HepG2 (cell line): ENCODE data around the gene IL32. TPM values are rescaled to one million over a fixed set of nuclear protein-coding genes. Genes with fewer than 3 reads are reported as not detected.

Experiments
- ATAC-seq: fragments of 200-7000 bp; cut with Tn5 transposase; 3 replicates; pipeline ENCODE4 v1.9.1; 2020; ENCODE audit warnings: mild to moderate bottlenecking, moderate library complexity
- BruUV-seq: library from RNA; stranded (reverse); fragments of 400-500 nt; replicated peaks from 2 replicates; lab custom pipeline; 2021; lab: Mats Ljungman, UMichigan
- CTCF ChIA-PET: fragments of 300-600 bp; formaldehyde crosslinking; extraction: SDS; loops from one replicate; lab custom pipeline; 2021; ENCODE audit warnings: low total read pairs, inconsistent platforms, low intra/inter-chr PET ratio; lab: Yijun Ruan, JAX
- POLR2A ChIA-PET: fragments of 350-600 bp; sonication (Branson Sonifier 250); formaldehyde crosslinking; loops from one replicate; lab custom pipeline; 2020; ENCODE audit warnings: antibody characterized with exemption, inconsistent platforms; lab: Yijun Ruan, JAX
- DNase-seq: peaks from one replicate; pipeline ENCODE4 v3.0.0-alpha.2; 2015; ENCODE audit warnings: low spot score
- FAIRE-seq: peaks from 3 replicates; lab custom pipeline; 2011; peaks lifted over from hg19 to GRCh38; lab: Jason Lieb, UNC
- H2AFZ ChIP-seq: one replicate; pipeline ENCODE4 v1.6.1; 2011; ENCODE audit warnings: low read length, inconsistent platforms
- H3K27ac ChIP-seq: fragments of 300-600 bp; 3 replicates; pipeline ENCODE4 v1.8.0; 2011; ENCODE audit warnings: mixed run types, mild to moderate bottlenecking, mixed read lengths, low read length, inconsistent platforms; ENCODE audit not compliant: insufficient read depth; ENCODE audit errors: extremely low read length
- H3K27me3 ChIP-seq, 2 experiments: fragments of 200-600 bp in 1 of 2; 2 replicates in 1 of 2; 3 replicates in 1 of 2; pipeline versions ENCODE4 v1.6.0 to v1.8.0; 2011; ENCODE audit warnings: low read length in 2 of 2, mild to moderate bottlenecking in 2 of 2, moderate library complexity in 2 of 2, inconsistent platforms in 1 of 2; ENCODE audit not compliant: insufficient read depth in 2 of 2, control insufficient read depth in 1 of 2
- H3K36me3 ChIP-seq, 2 experiments: fragments of 200-600 bp in 1 of 2; replicated peaks in 1 of 2; 2 replicates in 1 of 2; 3 replicates in 1 of 2; pipeline versions ENCODE4 v1.5.1 to v1.8.0; 2011; ENCODE audit warnings: low read length in 2 of 2, inconsistent platforms in 1 of 2; ENCODE audit not compliant: insufficient read depth in 2 of 2, control insufficient read depth in 1 of 2
- H3K4me1 ChIP-seq: 2 replicates; pipeline ENCODE4 v1.5.1; 2012; ENCODE audit warnings: low read length, inconsistent platforms; ENCODE audit not compliant: insufficient read depth
- H3K4me2 ChIP-seq: 2 replicates; pipeline ENCODE4 v1.6.0; 2011; ENCODE audit warnings: low read depth, low read length, inconsistent platforms
- H3K4me3 ChIP-seq, 3 experiments: fragments of 200-600 bp in 1 of 3; sonication (generic), shearing (Covaris generic) in 1 of 3; replicated peaks in 1 of 3; 2 replicates each; pipeline ENCODE4 v1.5.1; 2011 to 2016; ENCODE audit warnings: low read length in 3 of 3, inconsistent platforms in 2 of 3, low read depth in 2 of 3, mild to moderate bottlenecking in 2 of 3, control low read depth in 1 of 3, mixed read lengths in 1 of 3; ENCODE audit not compliant: insufficient read depth in 1 of 3
- H3K79me2 ChIP-seq: one replicate; pipeline ENCODE4 v1.6.1; 2011; ENCODE audit warnings: low read length, inconsistent platforms; ENCODE audit not compliant: insufficient read depth
- H3K9ac ChIP-seq: 2 replicates; pipeline ENCODE4 v1.6.0; 2011; ENCODE audit warnings: mild to moderate bottlenecking, low read depth, low read length, inconsistent platforms; ENCODE audit not compliant: insufficient read depth
- H3K9me3 ChIP-seq: 2 replicates; pipeline ENCODE4 v1.5.1; 2012; ENCODE audit warnings: mild to moderate bottlenecking, low read length
- H4K20me1 ChIP-seq: 2 replicates; pipeline ENCODE4 v1.6.0; 2011; ENCODE audit warnings: inconsistent platforms, mild to moderate bottlenecking, low read length, moderate library complexity; ENCODE audit not compliant: insufficient read depth
- ELF1 ChIP-seq: sonication (generic); formaldehyde crosslinking; IDR thresholded peaks from 2 replicates; pipeline ENCODE4 v1.4.0; 2020; ENCODE audit warnings: missing genetic modification reagents
- NFIC ChIP-seq: IDR thresholded peaks from 2 replicates; pipeline ENCODE4 v1.6.1; 2012; ENCODE audit warnings: mild to moderate bottlenecking, low read length, inconsistent platforms
- SOX13 ChIP-seq, 3 experiments: fragments of 450-650 bp in 1 of 3; sonication (generic) in 1 of 3; formaldehyde crosslinking in 1 of 3; IDR thresholded peaks in 2 of 3; conservative IDR thresholded peaks in 1 of 3; 2 replicates each; pipeline versions ENCODE4 v1.5.0 to v1.6.1; 2016 to 2020; ENCODE audit warnings: antibody characterized with exemption in 1 of 3, mild to moderate bottlenecking in 1 of 3, missing compliant biosample characterization in 1 of 3, missing genetic modification reagents in 1 of 3, moderate library complexity in 1 of 3
- USF2 ChIP-seq, 2 experiments: sonication (generic) in 1 of 2; formaldehyde crosslinking in 1 of 2; IDR thresholded peaks; 2 replicates each; pipeline versions ENCODE4 v1.5.1 to v1.6.1; 2011 to 2020; ENCODE audit warnings: borderline replicate concordance in 1 of 2, low read depth in 1 of 2, low read length in 1 of 2, mild to moderate bottlenecking in 1 of 2, missing genetic modification reagents in 1 of 2, moderate library complexity in 1 of 2
- ZMYM3 ChIP-seq: sonication (generic); formaldehyde crosslinking; IDR thresholded peaks from 2 replicates; pipeline ENCODE4 v1.5.1; 2020; ENCODE audit warnings: mild to moderate bottlenecking, missing genetic modification reagents
- ZNF496 ChIP-seq: sonication (generic); formaldehyde crosslinking; IDR thresholded peaks from 2 replicates; pipeline ENCODE4 v1.8.1; 2023; ENCODE audit warnings: mild to moderate bottlenecking, moderate library complexity, missing genetic modification reagents; ENCODE audit not compliant: insufficient replicate concordance
- ZNF501 ChIP-seq: sonication (generic); formaldehyde crosslinking; IDR thresholded peaks from 2 replicates; pipeline ENCODE4 v1.5.1; 2020; ENCODE audit warnings: mild to moderate bottlenecking, moderate library complexity, missing genetic modification reagents
- ZNF547 ChIP-seq: sonication (generic); formaldehyde crosslinking; IDR thresholded peaks from 2 replicates; pipeline ENCODE4 v1.5.1; 2020; ENCODE audit warnings: mild to moderate bottlenecking, missing genetic modification reagents
- WGBS: methylation state at CpG from one replicate; pipeline ENCODE4 v1.1.6; 2017; ENCODE audit warnings: low lambda C conversion rate; 5-methylcytosine and 5-hydroxymethylcytosine counted together
- in situ Hi-C: cut with HindIII; loops from 2 replicates; pipeline ENCODE4 v1.10.0; 2017; ENCODE audit warnings: low pct_unique_long_range_greater_than_20kb; ENCODE audit not compliant: extremely low pct_ligation_motif_present
- intact Hi-C: fragments of 100-400 bp; cut with micrococcal nuclease; formaldehyde crosslinking; loops from one replicate; pipeline ENCODE4 v1.10.0; 2022; ENCODE audit not compliant: unreplicated experiment
- polyA plus RNA-seq, 8 experiments: library from polyadenylated mRNA; depleted of rRNA in 3 of 8; stranded (reverse) in 7 of 8; unstranded in 1 of 8; fragments of >200 nt; fragmentation: Illumina TruSeq in 4 of 8; extraction: Trizol in 4 of 8; gene quantifications; 2 replicates each; pipeline versions ENCODE4 v1.2.1 to v1.2.3, GENCODE V29; 2011 to 2016; ENCODE audit warnings: low read depth in 4 of 8, missing spikeins in 1 of 8, mixed read lengths in 1 of 8; ENCODE audit not compliant: insufficient read depth in 1 of 8
- total RNA-seq, 5 experiments: library from RNA; depleted of rRNA; stranded (reverse); fragments of >200 nt; fragmentation: Illumina TruSeq; extraction: Trizol; gene quantifications; 2 replicates each; pipeline ENCODE4 v1.2.3, GENCODE V29; 2016; ENCODE audit warnings: low read depth in 1 of 5
- TF ChIP-seq, protein P1 (sequence below): sonication (generic); formaldehyde crosslinking; IDR thresholded peaks from 2 replicates; pipeline ENCODE4 v1.9.0; 2021; ENCODE audit warnings: mild to moderate bottlenecking, missing genetic modification reagents
- TF ChIP-seq, protein P2 (sequence below): sonication (generic); formaldehyde crosslinking; IDR thresholded peaks from 2 replicates; pipeline ENCODE4 v1.4.0; 2020; ENCODE audit warnings: missing genetic modification reagents

Gene IL32
- total and polyA plus RNA-seq, 2 of the 13 experiments (the other 11 are each of a cell fraction or from before 2014, with no cell fraction given), result 115 to 165 TPM

- TF ChIP-seq SOX13 (IDR thresholded peaks at IDR 0.05) (peak; percentile 65; the same call in 1 of the 2 replicates), SOX13 (CRISPR knock-in tag; conservative IDR thresholded peaks at IDR 0.05 in 1 of 2, IDR thresholded peaks at IDR 0.05 in 1 of 2) (peak in 1 of 2 experiments; percentile 88; a peak in 2 of 4 replicates)
Observed at GRCh38 chr16:3038256-3038655, 27.2 kb upstream of the IL32 start (continued).

DNA sequence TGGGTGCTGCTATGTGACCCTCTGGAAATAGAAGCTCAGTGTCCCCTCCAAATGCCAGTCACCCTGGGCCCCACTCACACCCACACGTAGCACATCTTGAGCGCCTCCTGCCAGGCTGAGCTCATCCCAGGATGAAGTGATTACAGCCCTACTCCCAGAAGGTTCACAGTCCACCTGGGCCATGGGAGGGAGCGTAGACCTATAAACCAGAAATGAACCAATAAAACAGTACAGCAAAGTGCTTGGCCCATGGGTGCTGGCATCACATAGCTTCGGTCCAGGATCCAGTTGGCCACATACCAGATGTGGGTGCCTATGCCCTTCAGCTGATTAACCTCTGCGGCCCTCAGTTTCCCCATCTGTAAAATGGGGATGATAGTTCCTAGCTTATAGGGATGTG lies 26.5 kb upstream of the IL32 start:
- peak; percentile 28; the same call in 2 of the 3 replicates for ATAC-seq
- no peaks in the 10 kb centered on the region for H3K36me3 ChIP-seq
- H3K4me3 ChIP-seq, result no peak overlapping the region
- peaks cover 13 to 72% of the 10 kb centered on the region in 2 experiments; a peak in 4 of 5 replicates for H3K27me3 ChIP-seq
- no peaks in the 10 kb centered on the region for H3K79me2 ChIP-seq
- no peak for DNase-seq
- in situ Hi-C loops (no loop called here), intact Hi-C loops (no loop called here)
- ChIA-PET CTCF (no interaction called here), POLR2A (interaction anchor here (0.7 to 1.4 kb wide), 5 partner anchors 11 to 29 kb away, joined by 3 to 5 read pairs (median 4); partner anchors contain the start of genes HCFC1R1 and THOC6)
- H3K9me3 ChIP-seq, result no peaks in the 10 kb centered on the region
- WGBS, result 33% methylated on average over 4 of the region's 5 CpGs
- no peak overlapping the region for H3K9ac ChIP-seq
- no peaks in the 10 kb centered on the region for H4K20me1 ChIP-seq
- no peak overlapping the region for H3K27ac ChIP-seq
- BruUV-seq, result no TSS peak
- H2AFZ ChIP-seq, result no peak overlapping the region
- peaks cover 34% of the 10 kb centered on the region for H3K4me1 ChIP-seq
- FAIRE-seq, result no peak
- no peak overlapping the region for H3K4me2 ChIP-seq
- no peak for TF ChIP-seq ZNF547 (CRISPR knock-in tag)
- TF ChIP-seq ZNF501 (CRISPR knock-in tag), result no peak
- TF ChIP-seq NFIC, result no peak
- TF ChIP-seq ZNF496 (CRISPR knock-in tag), result no peak
- TF ChIP-seq ELF1 (CRISPR knock-in tag), result no peak
- TF ChIP-seq ZMYM3 (CRISPR knock-in tag), result peak; percentile 30; the same call in 1 of the 2 replicates
- TF ChIP-seq, protein P1, sequence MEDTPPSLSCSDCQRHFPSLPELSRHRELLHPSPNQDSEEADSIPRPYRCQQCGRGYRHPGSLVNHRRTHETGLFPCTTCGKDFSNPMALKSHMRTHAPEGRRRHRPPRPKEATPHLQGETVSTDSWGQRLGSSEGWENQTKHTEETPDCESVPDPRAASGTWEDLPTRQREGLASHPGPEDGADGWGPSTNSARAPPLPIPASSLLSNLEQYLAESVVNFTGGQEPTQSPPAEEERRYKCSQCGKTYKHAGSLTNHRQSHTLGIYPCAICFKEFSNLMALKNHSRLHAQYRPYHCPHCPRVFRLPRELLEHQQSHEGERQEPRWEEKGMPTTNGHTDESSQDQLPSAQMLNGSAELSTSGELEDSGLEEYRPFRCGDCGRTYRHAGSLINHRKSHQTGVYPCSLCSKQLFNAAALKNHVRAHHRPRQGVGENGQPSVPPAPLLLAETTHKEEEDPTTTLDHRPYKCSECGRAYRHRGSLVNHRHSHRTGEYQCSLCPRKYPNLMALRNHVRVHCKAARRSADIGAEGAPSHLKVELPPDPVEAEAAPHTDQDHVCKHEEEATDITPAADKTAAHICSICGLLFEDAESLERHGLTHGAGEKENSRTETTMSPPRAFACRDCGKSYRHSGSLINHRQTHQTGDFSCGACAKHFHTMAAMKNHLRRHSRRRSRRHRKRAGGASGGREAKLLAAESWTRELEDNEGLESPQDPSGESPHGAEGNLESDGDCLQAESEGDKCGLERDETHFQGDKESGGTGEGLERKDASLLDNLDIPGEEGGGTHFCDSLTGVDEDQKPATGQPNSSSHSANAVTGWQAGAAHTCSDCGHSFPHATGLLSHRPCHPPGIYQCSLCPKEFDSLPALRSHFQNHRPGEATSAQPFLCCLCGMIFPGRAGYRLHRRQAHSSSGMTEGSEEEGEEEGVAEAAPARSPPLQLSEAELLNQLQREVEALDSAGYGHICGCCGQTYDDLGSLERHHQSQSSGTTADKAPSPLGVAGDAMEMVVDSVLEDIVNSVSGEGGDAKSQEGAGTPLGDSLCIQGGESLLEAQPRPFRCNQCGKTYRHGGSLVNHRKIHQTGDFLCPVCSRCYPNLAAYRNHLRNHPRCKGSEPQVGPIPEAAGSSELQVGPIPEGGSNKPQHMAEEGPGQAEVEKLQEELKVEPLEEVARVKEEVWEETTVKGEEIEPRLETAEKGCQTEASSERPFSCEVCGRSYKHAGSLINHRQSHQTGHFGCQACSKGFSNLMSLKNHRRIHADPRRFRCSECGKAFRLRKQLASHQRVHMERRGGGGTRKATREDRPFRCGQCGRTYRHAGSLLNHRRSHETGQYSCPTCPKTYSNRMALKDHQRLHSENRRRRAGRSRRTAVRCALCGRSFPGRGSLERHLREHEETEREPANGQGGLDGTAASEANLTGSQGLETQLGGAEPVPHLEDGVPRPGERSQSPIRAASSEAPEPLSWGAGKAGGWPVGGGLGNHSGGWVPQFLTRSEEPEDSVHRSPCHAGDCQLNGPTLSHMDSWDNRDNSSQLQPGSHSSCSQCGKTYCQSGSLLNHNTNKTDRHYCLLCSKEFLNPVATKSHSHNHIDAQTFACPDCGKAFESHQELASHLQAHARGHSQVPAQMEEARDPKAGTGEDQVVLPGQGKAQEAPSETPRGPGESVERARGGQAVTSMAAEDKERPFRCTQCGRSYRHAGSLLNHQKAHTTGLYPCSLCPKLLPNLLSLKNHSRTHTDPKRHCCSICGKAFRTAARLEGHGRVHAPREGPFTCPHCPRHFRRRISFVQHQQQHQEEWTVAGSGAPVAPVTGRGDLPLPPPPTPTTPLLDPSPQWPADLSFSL, result no peak
- TF ChIP-seq, protein P2, sequence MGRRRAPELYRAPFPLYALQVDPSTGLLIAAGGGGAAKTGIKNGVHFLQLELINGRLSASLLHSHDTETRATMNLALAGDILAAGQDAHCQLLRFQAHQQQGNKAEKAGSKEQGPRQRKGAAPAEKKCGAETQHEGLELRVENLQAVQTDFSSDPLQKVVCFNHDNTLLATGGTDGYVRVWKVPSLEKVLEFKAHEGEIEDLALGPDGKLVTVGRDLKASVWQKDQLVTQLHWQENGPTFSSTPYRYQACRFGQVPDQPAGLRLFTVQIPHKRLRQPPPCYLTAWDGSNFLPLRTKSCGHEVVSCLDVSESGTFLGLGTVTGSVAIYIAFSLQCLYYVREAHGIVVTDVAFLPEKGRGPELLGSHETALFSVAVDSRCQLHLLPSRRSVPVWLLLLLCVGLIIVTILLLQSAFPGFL, result no peak
- no peak for TF ChIP-seq USF2 (IDR thresholded peaks at IDR 0.05; ENCODE audit: low read depth, low read length)
- TF ChIP-seq USF2 (CRISPR knock-in tag; IDR thresholded peaks at IDR 0.05; ENCODE audit: borderline replicate concordance), result no peak
